ENCODE data around the gene OR51B2.

Gene OR51B2

DNA sequence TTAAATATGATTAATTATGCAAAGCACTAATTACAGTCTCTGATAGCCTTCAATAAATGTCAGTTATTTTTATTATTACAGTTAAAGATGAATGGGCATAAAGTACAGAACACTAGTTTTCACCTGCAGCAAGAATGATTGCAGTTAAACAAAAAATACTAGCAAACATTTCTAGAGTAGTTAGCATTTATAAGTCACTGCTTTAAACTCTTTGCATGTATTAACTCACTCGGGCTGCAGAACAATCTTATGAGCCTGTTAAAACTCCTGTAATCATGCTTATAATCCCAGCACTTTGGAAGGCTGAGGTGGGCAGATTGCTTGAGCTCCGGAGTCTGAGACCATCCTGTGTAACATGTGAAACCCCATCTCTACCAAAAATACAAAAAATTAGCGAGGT lies 37.2 kb downstream of the OR51B2 start:
- Histone ChIP-seq H3K4me1 (ENCODE audit: control insufficient read depth, insufficient read depth, low read length) (no peaks in the 10 kb centered on the region), H3K9me3 (ENCODE audit: control insufficient read depth, insufficient read depth, low read depth, low read length) (no peaks in the 10 kb centered on the region), H3K36me3 (ENCODE audit: control insufficient read depth in 2 of 2, insufficient read depth in 1 of 2, low read length in 2 of 2) (no peaks in the 10 kb centered on the region), H3K4me3 (ENCODE audit: low read depth, low read length) (no peak overlapping the region), H3K27ac (ENCODE audit: extremely low read depth, low read depth, low read length) (no peak overlapping the region)
- ChIA-PET POLR2A (no interaction called here), CTCF (no interaction called here)
- TF ChIP-seq ZNF2 (tag by site-specific recombination; IDR thresholded peaks at IDR 0.05) (no peak), ZNF146 (tag by site-specific recombination; IDR thresholded peaks at IDR 0.05) (no peak), ZIC2 (tag by site-specific recombination; IDR thresholded peaks at IDR 0.05) (no peak), ZNF223 (tag by site-specific recombination; IDR thresholded peaks at IDR 0.05) (no peak), ZNF280C (tag by site-specific recombination; IDR thresholded peaks at IDR 0.05) (no peak), GLI4 (tag by site-specific recombination; IDR thresholded peaks at IDR 0.05) (no peak), KLF1 (tag by site-specific recombination; IDR thresholded peaks at IDR 0.05) (no peak), ZNF701 (tag by site-specific recombination; IDR thresholded peaks at IDR 0.05) (no peak), BCL11A (tag by site-specific recombination; IDR thresholded peaks at IDR 0.05; ENCODE audit: low read depth) (no peak), ZNF221 (tag by site-specific recombination; IDR thresholded peaks at IDR 0.05; ENCODE audit: borderline replicate concordance) (no peak), AEBP2 (tag by site-specific recombination; IDR thresholded peaks at IDR 0.05; ENCODE audit: borderline replicate concordance) (no peak), ZFP37 (tag by site-specific recombination; IDR thresholded peaks at IDR 0.05) (no peak)
- TF ChIP-seq, protein P1, sequence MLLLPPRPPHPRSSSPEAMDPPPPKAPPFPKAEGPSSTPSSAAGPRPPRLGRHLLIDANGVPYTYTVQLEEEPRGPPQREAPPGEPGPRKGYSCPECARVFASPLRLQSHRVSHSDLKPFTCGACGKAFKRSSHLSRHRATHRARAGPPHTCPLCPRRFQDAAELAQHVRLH (tag by site-specific recombination; IDR thresholded peaks at IDR 0.05): no peak

DNA sequence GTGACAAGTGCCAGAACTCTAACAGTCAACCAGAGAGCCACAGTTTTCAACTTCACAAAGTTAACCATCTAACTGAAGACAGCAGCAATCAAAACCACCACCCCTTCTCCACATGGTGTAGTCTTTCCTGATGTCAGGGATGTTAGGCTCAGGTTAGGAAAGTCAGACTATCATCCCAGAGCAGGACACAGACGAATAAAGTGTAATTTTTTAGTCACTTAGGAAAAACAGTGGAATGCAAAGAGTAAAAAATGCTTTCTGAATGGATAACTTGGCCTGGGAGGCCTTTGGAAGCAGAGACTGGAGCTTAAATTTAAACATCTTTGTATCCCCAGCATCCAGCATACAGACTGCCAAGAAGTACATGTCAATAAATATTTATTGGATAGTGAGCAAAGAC lies 37.7 kb downstream of the OR51B2 start:
- ChIA-PET CTCF (no interaction called here), POLR2A (no interaction called here)
- Histone ChIP-seq H3K4me1 (ENCODE audit: control insufficient read depth, insufficient read depth, low read length) (no peaks in the 10 kb centered on the region), H3K9me3 (ENCODE audit: control insufficient read depth, insufficient read depth, low read depth, low read length) (no peaks in the 10 kb centered on the region), H3K27ac (ENCODE audit: extremely low read depth, low read depth, low read length) (no peak overlapping the region), H3K36me3 (ENCODE audit: control insufficient read depth in 2 of 2, insufficient read depth in 1 of 2, low read length in 2 of 2) (no peaks in the 10 kb centered on the region), H3K4me3 (ENCODE audit: low read depth, low read length) (no peak overlapping the region)
- TF ChIP-seq ZNF266 (tag by site-specific recombination; IDR thresholded peaks at IDR 0.05; ENCODE audit: low read depth) (no peak), ZNF768 (tag by site-specific recombination; IDR thresholded peaks at IDR 0.05) (no peak), ZNF221 (tag by site-specific recombination; IDR thresholded peaks at IDR 0.05; ENCODE audit: borderline replicate concordance) (no peak), ZNF114 (tag by site-specific recombination; IDR thresholded peaks at IDR 0.05) (no peak), MZF1 (tag by site-specific recombination; IDR thresholded peaks at IDR 0.05; ENCODE audit: borderline replicate concordance) (no peak), ZNF416 (tag by site-specific recombination; IDR thresholded peaks at IDR 0.05) (no peak), ZNF350 (tag by site-specific recombination; IDR thresholded peaks at IDR 0.05) (no peak), SALL2 (tag by site-specific recombination; IDR thresholded peaks at IDR 0.05; ENCODE audit: borderline replicate concordance) (no peak), ZNF626 (tag by site-specific recombination; IDR thresholded peaks at IDR 0.05) (no peak), EGR2 (tag by site-specific recombination; IDR thresholded peaks at IDR 0.05; ENCODE audit: low read depth) (no peak), ZNF701 (tag by site-specific recombination; IDR thresholded peaks at IDR 0.05) (no peak), ZNF658 (tag by site-specific recombination; IDR thresholded peaks at IDR 0.05) (no peak), ZNF529 (tag by site-specific recombination; IDR thresholded peaks at IDR 0.05; ENCODE audit: insufficient replicate concordance) (no peak), SCRT1 (tag by site-specific recombination; IDR thresholded peaks at IDR 0.05; ENCODE audit: borderline replicate concordance) (no peak), HIC1 (tag by site-specific recombination; IDR thresholded peaks at IDR 0.05) (no peak), BCL11B (tag by site-specific recombination; IDR thresholded peaks at IDR 0.05; ENCODE audit: low read depth) (no peak)
- TF ChIP-seq, protein P2, sequence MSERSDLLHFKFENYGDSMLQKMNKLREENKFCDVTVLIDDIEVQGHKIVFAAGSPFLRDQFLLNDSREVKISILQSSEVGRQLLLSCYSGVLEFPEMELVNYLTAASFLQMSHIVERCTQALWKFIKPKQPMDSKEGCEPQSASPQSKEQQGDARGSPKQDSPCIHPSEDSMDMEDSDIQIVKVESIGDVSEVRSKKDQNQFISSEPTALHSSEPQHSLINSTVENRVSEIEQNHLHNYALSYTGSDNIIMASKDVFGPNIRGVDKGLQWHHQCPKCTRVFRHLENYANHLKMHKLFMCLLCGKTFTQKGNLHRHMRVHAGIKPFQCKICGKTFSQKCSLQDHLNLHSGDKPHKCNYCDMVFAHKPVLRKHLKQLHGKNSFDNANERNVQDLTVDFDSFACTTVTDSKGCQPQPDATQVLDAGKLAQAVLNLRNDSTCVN (tag by site-specific recombination; optimal IDR thresholded peaks at IDR 0.05): no peak
- TF ChIP-seq, protein P3, sequence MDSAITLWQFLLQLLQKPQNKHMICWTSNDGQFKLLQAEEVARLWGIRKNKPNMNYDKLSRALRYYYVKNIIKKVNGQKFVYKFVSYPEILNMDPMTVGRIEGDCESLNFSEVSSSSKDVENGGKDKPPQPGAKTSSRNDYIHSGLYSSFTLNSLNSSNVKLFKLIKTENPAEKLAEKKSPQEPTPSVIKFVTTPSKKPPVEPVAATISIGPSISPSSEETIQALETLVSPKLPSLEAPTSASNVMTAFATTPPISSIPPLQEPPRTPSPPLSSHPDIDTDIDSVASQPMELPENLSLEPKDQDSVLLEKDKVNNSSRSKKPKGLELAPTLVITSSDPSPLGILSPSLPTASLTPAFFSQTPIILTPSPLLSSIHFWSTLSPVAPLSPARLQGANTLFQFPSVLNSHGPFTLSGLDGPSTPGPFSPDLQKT (IDR thresholded peaks at IDR 0.05; ENCODE audit: borderline replicate concordance, low read depth, low read length): no peak
